HG03097 (cell line): ENCODE results near the gene KRT12.

Experiments used
- ATAC-seq: cut with Tn5 transposase; IDR thresholded peaks from one replicate; pipeline ENCODE4 v1.9.1; 2021; ENCODE audit not compliant: unreplicated experiment, low FRiP score

KRT12 gene

GRCh38 chr17:40866838-40867237 is at the start of gene KRT12:
Gene KRT12 (minus strand): TSS chr17:40867223. CDS start chr17:40867186, 37 bp downstream.
- no peak for ATAC-seq

DNA sequence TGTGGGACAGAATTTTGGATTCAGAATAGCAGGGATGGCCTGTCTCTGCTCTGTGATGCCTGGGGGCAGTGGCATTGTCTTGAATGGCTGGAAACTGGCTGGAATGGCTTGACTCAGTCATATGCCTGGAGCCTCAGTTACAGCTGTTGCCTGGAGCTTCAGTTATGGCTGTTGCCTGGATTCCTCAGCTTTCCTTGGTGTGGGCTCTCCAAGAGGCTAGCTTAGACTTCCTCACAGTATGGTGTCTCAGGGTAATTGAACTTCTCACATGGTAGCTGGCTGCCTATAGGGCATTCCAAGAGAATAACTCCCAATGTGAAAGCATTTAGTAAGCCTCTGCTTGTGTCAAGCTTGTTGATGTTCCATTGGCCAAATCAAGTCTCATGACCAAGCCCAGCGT is 49.3 kb upstream of the KRT12 start:
- ATAC-seq: no peak

- ATAC-seq: no peak
Observed at GRCh38 chr17:40915721-40916256, 48.8 kb upstream of the KRT12 start.

GRCh38 chr17:40915199-40915661 is 48.2 kb upstream of the KRT12 start:
- no peak for ATAC-seq

GRCh38 chr17:40914075-40914855 is 47.2 kb upstream of the KRT12 start:
- ATAC-seq: no peak

GRCh38 chr17:40912486-40913210 is 45.6 kb upstream of the KRT12 start:
- no peak for ATAC-seq

GRCh38 chr17:40910441-40910841 is 43.4 kb upstream of the KRT12 start:
- ATAC-seq: no peak

DNA sequence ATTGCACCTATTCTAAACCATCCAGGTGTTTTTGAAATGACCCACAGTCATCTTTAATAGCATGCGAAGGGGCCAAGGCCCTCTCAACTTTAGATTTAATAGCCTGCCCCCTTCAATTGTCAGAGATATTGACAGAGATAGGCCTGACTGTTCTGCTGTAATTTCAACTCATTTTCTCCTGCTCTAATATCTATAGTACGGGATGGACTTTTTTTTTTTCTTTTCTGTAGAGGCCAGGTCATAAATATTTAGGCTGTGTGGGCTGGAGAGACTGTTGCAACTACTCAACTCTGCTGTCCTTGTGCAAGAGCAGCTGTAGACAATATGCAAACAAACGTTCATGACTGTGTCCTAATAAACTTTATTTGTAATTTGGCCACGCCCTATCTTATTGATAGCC is 42.7 kb upstream of the KRT12 start:
- no peak for ATAC-seq

GRCh38 chr17:40909351-40909750 is 42.3 kb upstream of the KRT12 start:
- ATAC-seq: no peak

- no peak for ATAC-seq
Observed at GRCh38 chr17:40906613-40907012, 39.6 kb upstream of the KRT12 start.

DNA sequence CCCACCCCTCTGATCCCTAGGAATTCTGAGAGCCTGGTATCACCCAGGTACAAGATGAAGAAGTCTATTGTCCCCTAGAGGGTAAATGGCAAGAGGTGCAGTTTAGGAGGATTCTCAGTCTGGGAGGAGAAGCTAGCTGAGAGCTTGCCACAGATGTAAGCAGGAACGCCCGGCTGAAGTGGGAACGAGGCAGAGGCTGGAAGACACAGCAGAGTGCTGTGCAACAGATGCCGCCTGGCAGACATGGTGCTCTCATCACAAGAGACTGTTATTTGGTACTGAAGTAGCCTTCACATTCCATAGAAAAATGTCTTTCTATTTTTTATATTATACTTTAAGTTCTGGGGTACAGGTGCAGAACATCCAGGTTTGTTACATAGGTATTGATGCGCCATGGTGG is 38.3 kb upstream of the KRT12 start:
- ATAC-seq: no peak

GRCh38 chr17:40903129-40903847 is 36.3 kb upstream of the KRT12 start:
- ATAC-seq: no peak

DNA sequence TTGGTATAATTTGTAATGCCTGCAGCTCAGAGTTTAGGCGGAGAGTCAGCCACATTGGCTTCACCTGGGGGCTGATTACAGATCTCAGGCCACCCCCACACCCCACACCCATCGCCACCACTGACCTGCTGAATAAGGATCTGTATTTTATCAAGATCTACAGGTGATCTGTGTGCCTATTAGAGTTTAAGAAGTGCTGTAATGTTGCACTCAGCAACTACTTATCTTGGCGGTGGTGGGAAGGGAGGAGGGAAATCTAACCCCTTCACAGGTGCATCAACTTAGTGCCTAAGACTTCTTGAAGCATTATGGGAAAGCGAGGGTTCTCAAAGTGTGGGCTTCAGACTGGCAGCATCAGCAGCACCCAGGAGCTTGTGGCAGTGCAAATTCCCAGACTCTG is 35.5 kb upstream of the KRT12 start:
- ATAC-seq: no peak

DNA sequence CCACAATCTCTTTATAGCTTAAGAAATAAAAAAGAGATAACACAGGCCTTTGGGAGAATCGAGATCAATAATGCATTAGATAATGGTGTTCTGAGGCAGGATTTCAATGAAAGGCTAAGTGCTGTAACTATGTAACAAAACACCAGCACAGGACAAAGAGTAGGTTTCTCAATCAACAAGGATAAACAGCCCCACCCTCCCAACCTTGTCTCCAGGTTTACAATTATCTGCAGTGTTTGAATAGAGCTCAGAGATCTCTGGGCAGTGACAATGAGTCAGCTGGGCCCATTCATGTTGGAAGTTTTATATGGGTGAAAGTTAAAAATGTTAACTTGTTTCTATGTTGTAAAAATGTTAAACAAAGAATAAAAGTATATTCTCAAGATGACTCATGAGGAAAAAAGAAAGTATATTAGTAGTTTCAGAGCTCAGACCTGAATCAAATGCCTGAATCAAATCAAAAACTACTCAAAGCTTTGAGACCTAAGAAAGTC is 35.0 kb upstream of the KRT12 start:
- ATAC-seq: no peak

GRCh38 chr17:40900809-40901356 is 33.9 kb upstream of the KRT12 start:
- ATAC-seq: no peak

- no peak for ATAC-seq
Observed at GRCh38 chr17:40896916-40897455, 30.0 kb upstream of the KRT12 start.

DNA sequence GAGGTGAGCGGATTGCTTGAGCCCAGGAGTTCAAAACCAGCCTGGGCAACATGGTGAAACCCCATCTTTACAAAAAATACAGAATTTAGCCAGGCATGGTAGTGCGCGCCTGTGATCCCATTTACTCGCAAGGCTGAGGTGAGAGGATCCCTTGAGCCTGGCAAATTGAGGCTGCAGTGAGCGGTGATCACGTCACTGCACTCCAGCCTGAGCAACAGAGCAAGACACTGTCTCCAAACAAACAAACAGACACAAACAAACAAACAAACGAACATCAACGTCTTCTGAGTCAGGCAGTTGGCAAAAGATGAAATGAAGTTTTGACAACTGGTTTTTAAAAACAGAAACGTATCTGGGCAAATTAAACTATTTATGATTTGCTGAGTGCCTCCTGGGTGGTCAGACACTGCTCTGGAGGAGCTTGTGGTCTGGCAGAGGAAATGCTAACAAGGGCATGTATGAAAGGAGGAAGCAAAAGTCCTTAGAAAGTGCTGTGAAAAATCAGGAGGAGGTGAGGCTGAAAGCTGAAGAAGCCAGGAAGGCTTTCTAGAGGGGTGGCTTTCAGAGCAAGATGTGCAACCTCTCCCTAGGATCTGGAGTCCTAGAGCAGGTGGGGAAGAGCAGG is 28.2 kb upstream of the KRT12 start:
- no peak for ATAC-seq

DNA sequence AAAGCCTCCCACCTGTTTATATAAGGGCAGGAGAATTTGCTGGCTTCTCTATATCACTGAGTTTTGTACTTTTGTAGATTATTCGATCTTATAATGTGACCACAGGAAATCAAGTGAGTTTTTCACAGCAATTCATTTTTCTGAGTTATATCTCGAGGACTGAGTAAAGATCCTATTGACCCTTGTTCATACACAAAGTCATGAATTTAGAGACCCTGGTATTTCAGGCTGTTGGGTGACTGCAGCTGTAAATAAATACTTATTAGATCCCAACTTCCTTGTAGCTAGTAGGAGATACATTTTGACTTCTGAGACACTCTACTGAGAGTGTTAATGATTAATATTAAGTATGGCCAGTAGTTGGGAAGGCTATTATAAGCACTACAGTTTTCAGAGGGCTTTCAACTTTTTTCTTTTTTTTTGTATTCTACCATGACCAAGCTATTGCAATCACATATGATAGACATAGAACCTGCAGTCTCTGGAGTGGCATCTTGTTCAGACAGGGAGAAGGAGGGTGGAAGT is 21.2 kb upstream of the KRT12 start:
- no peak for ATAC-seq

DNA sequence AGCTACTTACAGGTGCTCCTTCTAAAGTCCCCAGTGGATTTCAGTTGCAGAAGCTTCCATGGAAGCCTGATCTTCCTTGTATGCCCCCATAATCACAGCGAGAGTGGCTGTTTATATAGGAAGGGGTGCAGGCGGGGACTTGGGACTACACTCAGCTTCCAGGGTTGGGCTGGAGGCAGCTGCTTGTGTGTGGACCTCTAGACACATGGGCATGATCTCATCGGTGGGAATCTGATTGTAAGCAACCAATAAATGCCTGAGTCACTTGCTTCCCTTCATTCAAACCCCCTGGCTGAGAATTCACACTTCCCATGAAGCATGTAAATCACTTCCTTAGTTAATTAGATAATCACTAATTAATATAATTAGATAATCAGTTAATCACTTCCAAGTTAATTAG is 19.1 kb upstream of the KRT12 start:
- ATAC-seq: no peak
